Liver (tissue), 9 donors: Measurements from ENCODE around the gene MTG1. TPM values are rescaled to one million over a fixed set of nuclear protein-coding genes. Genes with fewer than 3 reads are reported as not detected.

Experiments
- DNase-seq: peaks from one replicate; pipeline ENCODE4 v3.0.0-alpha.2; 2017; ENCODE audit warnings: low spot score
- H3K27ac ChIP-seq, 2 donors: one replicate each; pipeline ENCODE4 v1.7.0; 2013; ENCODE audit warnings: inconsistent platforms in 2 of 2, low read length in 2 of 2, control low read depth in 1 of 2, low read depth in 1 of 2, mild to moderate bottlenecking in 1 of 2
- H3K27me3 ChIP-seq, 4 donors: one replicate each; pipeline versions ENCODE4 v1.6.1 to v1.7.0; 2013; ENCODE audit warnings: low read length in 3 of 4, inconsistent platforms in 1 of 4, mild to moderate bottlenecking in 1 of 4, moderate library complexity in 1 of 4; ENCODE audit not compliant: control insufficient read depth in 4 of 4, insufficient read depth in 4 of 4
- H3K36me3 ChIP-seq, 4 donors: one replicate each; pipeline versions ENCODE4 v1.6.1 to v1.7.0; 2013; ENCODE audit warnings: low read length in 3 of 4, mild to moderate bottlenecking in 3 of 4, low read depth in 1 of 4, moderate library complexity in 1 of 4; ENCODE audit not compliant: control insufficient read depth in 4 of 4, insufficient read depth in 3 of 4
- H3K4me1 ChIP-seq, 4 donors: one replicate each; pipeline versions ENCODE4 v1.6.1 to v1.7.0; 2013; ENCODE audit warnings: low read length in 3 of 4, mild to moderate bottlenecking in 3 of 4, moderate library complexity in 1 of 4; ENCODE audit not compliant: control insufficient read depth in 4 of 4, insufficient read depth in 4 of 4
- H3K4me3 ChIP-seq, 3 donors: one replicate each; pipeline versions ENCODE4 v1.6.1 to v1.7.0; 2013; ENCODE audit warnings: low read length in 3 of 3, control low read depth in 1 of 3, low read depth in 1 of 3, mild to moderate bottlenecking in 1 of 3
- H3K9ac ChIP-seq, 2 donors: one replicate each; pipeline ENCODE4 v1.7.0; 2013; ENCODE audit warnings: low read length in 2 of 2, mild to moderate bottlenecking in 2 of 2, moderate library complexity in 2 of 2, control low read depth in 1 of 2, low read depth in 1 of 2
- H3K9me3 ChIP-seq, 4 donors: one replicate each; pipeline versions ENCODE4 v1.6.1 to v1.7.0; 2013; ENCODE audit warnings: low read length in 3 of 4; ENCODE audit not compliant: control insufficient read depth in 4 of 4
- CTCF ChIP-seq: fragments of 150-350 bp; IDR thresholded peaks from 2 replicates; pipeline ENCODE4 v1.5.1; 2017; ENCODE audit warnings: improper control_type of control experiment, low read depth, low read length; ENCODE audit not compliant: missing input control
- EGR1 ChIP-seq, 2 donors: IDR thresholded peaks; 2 replicates each; pipeline ENCODE4 v1.6.1; 2016 to 2018; ENCODE audit warnings: antibody characterized with exemption in 2 of 2, low read depth in 2 of 2
- FOXA1 ChIP-seq: IDR thresholded peaks from 2 replicates; pipeline ENCODE4 v1.6.1; 2016; ENCODE audit warnings: antibody characterized with exemption
- FOXA2 ChIP-seq: IDR thresholded peaks from 2 replicates; pipeline ENCODE4 v1.6.1; 2016; ENCODE audit warnings: antibody characterized with exemption
- GABPA ChIP-seq, 2 donors: IDR thresholded peaks in 1 of 2; conservative IDR thresholded peaks in 1 of 2; 2 replicates each; pipeline ENCODE4 v1.6.1; 2016; ENCODE audit warnings: antibody characterized with exemption in 2 of 2, mild to moderate bottlenecking in 1 of 2, moderate library complexity in 1 of 2
- HNF4A ChIP-seq, 2 donors: conservative IDR thresholded peaks; 2 replicates each; pipeline ENCODE4 v1.6.1; 2016; ENCODE audit warnings: antibody characterized with exemption in 2 of 2, mild to moderate bottlenecking in 2 of 2
- HNF4G ChIP-seq: IDR thresholded peaks from 2 replicates; pipeline ENCODE4 v1.6.1; 2016; ENCODE audit warnings: antibody characterized with exemption
- JUND ChIP-seq, 2 donors: IDR thresholded peaks; 2 replicates each; pipeline ENCODE4 v1.6.1; 2016; ENCODE audit warnings: antibody characterized with exemption in 2 of 2
- NR2F2 ChIP-seq: IDR thresholded peaks from 2 replicates; pipeline ENCODE4 v1.6.1; 2016; ENCODE audit warnings: antibody characterized with exemption
- RAD21 ChIP-seq, 2 donors: IDR thresholded peaks; 2 replicates each; pipeline ENCODE4 v1.6.1; 2016; ENCODE audit warnings: antibody characterized with exemption in 2 of 2, mild to moderate bottlenecking in 2 of 2
- REST ChIP-seq: IDR thresholded peaks from 2 replicates; pipeline ENCODE4 v1.6.1; 2016; ENCODE audit warnings: antibody characterized with exemption, mild to moderate bottlenecking
- RXRA ChIP-seq, 2 donors: IDR thresholded peaks; 2 replicates each; pipeline ENCODE4 v1.6.1; 2017 to 2018; ENCODE audit warnings: antibody characterized with exemption in 2 of 2, mild to moderate bottlenecking in 1 of 2
- SP1 ChIP-seq: IDR thresholded peaks from 2 replicates; pipeline ENCODE4 v1.6.1; 2018; ENCODE audit warnings: antibody characterized with exemption, mild to moderate bottlenecking
- TAF1 ChIP-seq: conservative IDR thresholded peaks from 2 replicates; pipeline ENCODE4 v1.6.1; 2016; ENCODE audit warnings: antibody characterized with exemption, mild to moderate bottlenecking
- YY1 ChIP-seq: IDR thresholded peaks from 2 replicates; pipeline ENCODE4 v1.6.1; 2016; ENCODE audit warnings: antibody characterized with exemption, mild to moderate bottlenecking
- WGBS: extraction: QIAGEN DNeasy Blood & Tissue Kit; methylation state at CpG from one replicate; pipeline ENCODE4 v1.1.7; 2013; 5-methylcytosine and 5-hydroxymethylcytosine counted together
- polyA plus RNA-seq, 2 donors: library from polyadenylated mRNA; stranded (reverse) in 1 of 2; unstranded in 1 of 2; fragments of 200-250 nt in 1 of 2; fragments of >200 nt in 1 of 2; fragmentation: Nextera tagmentation in 1 of 2; extraction: Ambion mirVana in 1 of 2; gene quantifications; one replicate each; pipeline versions ENCODE4 v1.2.1 to v1.2.3, GENCODE V29; 2013 to 2015
- total RNA-seq, 2 donors: library from RNA; depleted of rRNA; stranded (reverse); fragments of >200 nt; gene quantifications; one replicate each; pipeline ENCODE4 v1.2.3, GENCODE V29; 2014
- TF ChIP-seq, protein P1 (sequence below): IDR thresholded peaks from 2 replicates; pipeline ENCODE4 v1.6.1; 2016; ENCODE audit warnings: antibody characterized with exemption
- TF ChIP-seq, protein P2 (sequence below): IDR thresholded peaks from 2 replicates; pipeline ENCODE4 v1.6.1; 2016; ENCODE audit warnings: antibody characterized with exemption
- TF ChIP-seq, protein P3 (sequence below): IDR thresholded peaks from 2 replicates; pipeline ENCODE4 v1.6.1; 2016; ENCODE audit warnings: antibody characterized with exemption
- donor health status: healthy.
- donor health status: healthy.
- donor health status: healthy.
- donor health status: healthy.
- donor health status: healthy.

The MTG1 gene
- total RNA-seq: 10 to 100 TPM; 19.4 to 43.1 TPM
- polyA plus RNA-seq: 10 to 100 TPM; 33.2 to 70.6 TPM

DNA sequence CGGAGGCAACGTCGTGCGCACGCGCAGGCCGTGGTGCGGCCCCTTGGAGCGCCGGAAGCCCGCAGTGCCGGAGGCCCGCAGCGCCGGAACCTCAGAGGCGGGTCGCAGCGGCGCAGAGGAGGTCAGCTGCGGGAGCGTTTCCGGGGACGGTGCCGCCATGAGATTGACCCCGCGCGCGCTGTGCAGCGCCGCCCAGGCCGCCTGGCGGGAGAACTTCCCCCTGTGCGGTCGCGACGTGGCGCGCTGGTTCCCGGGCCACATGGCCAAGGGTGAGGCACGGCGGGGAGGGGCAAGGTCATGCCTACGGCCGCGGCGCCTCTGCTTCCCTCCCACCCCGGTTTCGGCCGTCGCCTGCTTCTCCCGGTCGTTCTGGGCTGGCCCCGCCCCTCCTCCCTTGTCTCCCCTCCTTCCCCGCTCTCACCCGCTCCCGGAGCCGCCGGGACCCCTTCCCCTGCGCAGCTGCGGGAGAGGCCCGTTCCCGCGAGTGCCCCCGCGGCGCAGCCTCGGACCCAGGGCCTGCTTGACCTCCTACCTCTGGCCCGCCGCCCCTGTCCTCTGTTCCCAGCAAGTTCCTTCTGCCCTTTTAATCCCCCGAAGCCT is at the start of gene MTG1:
Gene MTG1 (plus strand): TSS at position 94 of the 600 bp plus-strand sequence. CDS start 64 bp downstream, at position 158.
- peak within 1 kb of the TSS; percentile 24 to 91 for H3K9ac ChIP-seq
- under 1% methylated on average over 69 of the region's 69 CpGs for WGBS
- no peaks in the 10 kb centered on the region for H3K27me3 ChIP-seq
- TF ChIP-seq EGR1 (IDR thresholded peaks at IDR 0.05; ENCODE audit: low read depth in 2 of 2): peak in 1 of 2 donors; percentile 27
- TF ChIP-seq RXRA (IDR thresholded peaks at IDR 0.05): no peak
- no peak for TF ChIP-seq TAF1
- TF ChIP-seq HNF4A (conservative IDR thresholded peaks at IDR 0.05): no peak
- TF ChIP-seq SP1: peak; percentile 39
- TF ChIP-seq JUND (IDR thresholded peaks at IDR 0.05): no peak
- peak; percentile 29 for TF ChIP-seq REST
- no peak for TF ChIP-seq HNF4G
- peak; percentile 18 to 60 for TF ChIP-seq RAD21 (IDR thresholded peaks at IDR 0.05)
- TF ChIP-seq FOXA2: no peak
- TF ChIP-seq, protein P1, sequence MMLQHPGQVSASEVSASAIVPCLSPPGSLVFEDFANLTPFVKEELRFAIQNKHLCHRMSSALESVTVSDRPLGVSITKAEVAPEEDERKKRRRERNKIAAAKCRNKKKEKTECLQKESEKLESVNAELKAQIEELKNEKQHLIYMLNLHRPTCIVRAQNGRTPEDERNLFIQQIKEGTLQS: no peak
- TF ChIP-seq CTCF: peak; percentile 22
- peak; percentile 9 for TF ChIP-seq NR2F2
- no peak for TF ChIP-seq FOXA1
- TF ChIP-seq, protein P2, sequence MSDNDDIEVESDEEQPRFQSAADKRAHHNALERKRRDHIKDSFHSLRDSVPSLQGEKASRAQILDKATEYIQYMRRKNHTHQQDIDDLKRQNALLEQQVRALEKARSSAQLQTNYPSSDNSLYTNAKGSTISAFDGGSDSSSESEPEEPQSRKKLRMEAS: no peak
- TF ChIP-seq, protein P3, sequence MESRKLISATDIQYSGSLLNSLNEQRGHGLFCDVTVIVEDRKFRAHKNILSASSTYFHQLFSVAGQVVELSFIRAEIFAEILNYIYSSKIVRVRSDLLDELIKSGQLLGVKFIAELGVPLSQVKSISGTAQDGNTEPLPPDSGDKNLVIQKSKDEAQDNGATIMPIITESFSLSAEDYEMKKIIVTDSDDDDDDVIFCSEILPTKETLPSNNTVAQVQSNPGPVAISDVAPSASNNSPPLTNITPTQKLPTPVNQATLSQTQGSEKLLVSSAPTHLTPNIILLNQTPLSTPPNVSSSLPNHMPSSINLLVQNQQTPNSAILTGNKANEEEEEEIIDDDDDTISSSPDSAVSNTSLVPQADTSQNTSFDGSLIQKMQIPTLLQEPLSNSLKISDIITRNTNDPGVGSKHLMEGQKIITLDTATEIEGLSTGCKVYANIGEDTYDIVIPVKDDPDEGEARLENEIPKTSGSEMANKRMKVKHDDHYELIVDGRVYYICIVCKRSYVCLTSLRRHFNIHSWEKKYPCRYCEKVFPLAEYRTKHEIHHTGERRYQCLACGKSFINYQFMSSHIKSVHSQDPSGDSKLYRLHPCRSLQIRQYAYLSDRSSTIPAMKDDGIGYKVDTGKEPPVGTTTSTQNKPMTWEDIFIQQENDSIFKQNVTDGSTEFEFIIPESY: no peak
- peak; percentile 84 for TF ChIP-seq YY1
- TF ChIP-seq GABPA (IDR thresholded peaks at IDR 0.05 in 1 of 2, conservative IDR thresholded peaks at IDR 0.05 in 1 of 2): peak; percentile 62 to 93
- H3K9me3 ChIP-seq: no peaks in the 10 kb centered on the region
- H3K4me1 ChIP-seq: peaks cover 5 to 12% (median 7%) of the 10 kb centered on the region in 4 donors
- H3K27ac ChIP-seq: peak within 1 kb of the TSS; percentile 61 to 81
- peak; percentile 96 for DNase-seq
- peaks cover 8 to 24% (median 13%) of the 10 kb centered on the region in 4 donors for H3K36me3 ChIP-seq
- H3K4me3 ChIP-seq: peak within 1 kb of the TSS; percentile 82 to 96 (median 91)
